SHP77 (cell line): Measurements from ENCODE around the gene FAT1.

Source experiments
- DNase-seq, 2 experiments: peaks; one replicate each; lab custom pipeline; 2025; lab: John Stamatoyannopoulos, UW

FAT1 gene

GRCh38 chr4:186699881-186700397 is 23.7 kb downstream of the FAT1 start:
- no peak for DNase-seq

- no peak for DNase-seq
These were observed 24.4 kb downstream of the FAT1 start for GRCh38 chr4:186699298-186699697.

- no peak for DNase-seq
These were observed 25.1 kb downstream of the FAT1 start for GRCh38 chr4:186698525-186698924.

- no peak for DNase-seq
These were observed 25.6 kb downstream of the FAT1 start for GRCh38 chr4:186698028-186698427.

GRCh38 chr4:186695392-186695791 is 28.3 kb downstream of the FAT1 start:
- no peak for DNase-seq

GRCh38 chr4:186693894-186694293 is 29.8 kb downstream of the FAT1 start:
- no peak for DNase-seq

- DNase-seq = peak; percentile 77 to 81
These were observed 30.4 kb downstream of the FAT1 start for GRCh38 chr4:186693159-186693815.

- no peak for DNase-seq
These were observed 32.3 kb downstream of the FAT1 start for GRCh38 chr4:186691396-186691795.

GRCh38 chr4:186689476-186689875 is 34.2 kb downstream of the FAT1 start:
- DNase-seq = peak; percentile 10 to 22

GRCh38 chr4:186688150-186688943 is 35.3 kb downstream of the FAT1 start:
- peak; percentile 68 to 82 for DNase-seq

GRCh38 chr4:186687265-186687664 is 36.4 kb downstream of the FAT1 start:
- DNase-seq = no peak

GRCh38 chr4:186685767-186686183 is 37.9 kb downstream of the FAT1 start:
- DNase-seq = no peak

- no peak for DNase-seq
These were observed 38.8 kb downstream of the FAT1 start for GRCh38 chr4:186684889-186685309.

GRCh38 chr4:186684220-186684619 is 39.4 kb downstream of the FAT1 start:
- DNase-seq = no peak

- DNase-seq = no peak
These were observed 43.0 kb downstream of the FAT1 start for GRCh38 chr4:186680641-186681040.

GRCh38 chr4:186676531-186677161 is 47.0 kb downstream of the FAT1 start:
- no peak for DNase-seq

- no peak for DNase-seq
These were observed 53.9 kb downstream of the FAT1 start for GRCh38 chr4:186669735-186670134.

GRCh38 chr4:186669159-186669731 is 54.4 kb downstream of the FAT1 start:
- DNase-seq = peak; percentile 78 to 83

- no peak for DNase-seq
These were observed 56.9 kb downstream of the FAT1 start for GRCh38 chr4:186666750-186667149.

- DNase-seq = no peak
These were observed 57.4 kb downstream of the FAT1 start for GRCh38 chr4:186666252-186666651.

- no peak for DNase-seq
These were observed 63.3 kb downstream of the FAT1 start for GRCh38 chr4:186660403-186660802.

- no peak for DNase-seq
These were observed 63.7 kb downstream of the FAT1 start for GRCh38 chr4:186659935-186660334.
